Mesenchymal stem cell (in vitro differentiated cells and primary cell): Measurements from ENCODE around the gene VPREB3.
A peak's percentile ranks its signal among the peaks of the same experiment; 100 is the strongest.

ENCODE experiments used
- DNase-seq: peaks from one replicate; pipeline ENCODE4 v3.0.0-alpha.2; 2013
- H2AFZ ChIP-seq: one replicate; pipeline ENCODE4 v1.6.1; 2013; ENCODE audit warnings: low read depth, mild to moderate bottlenecking, control low read depth, inconsistent platforms, low read length, moderate library complexity
- H2AK5ac ChIP-seq: 2 replicates; pipeline ENCODE4 v1.6.1; 2013; ENCODE audit warnings: low read length, moderate library complexity, mild to moderate bottlenecking, inconsistent platforms; ENCODE audit not compliant: severe bottlenecking
- H2BK120ac ChIP-seq: one replicate; pipeline ENCODE4 v1.6.1; 2013; ENCODE audit warnings: low read depth, mild to moderate bottlenecking, inconsistent platforms, low read length, moderate library complexity
- H2BK12ac ChIP-seq, 2 experiments: one replicate each; pipeline ENCODE4 v1.6.1; 2013; ENCODE audit warnings: inconsistent platforms in 2 of 2, low read length in 2 of 2, mild to moderate bottlenecking in 2 of 2, moderate library complexity in 2 of 2, control low read depth in 1 of 2
- H2BK15ac ChIP-seq: one replicate; pipeline ENCODE4 v1.6.1; 2013; ENCODE audit warnings: mild to moderate bottlenecking, low read depth, inconsistent platforms; ENCODE audit not compliant: poor library complexity, severe bottlenecking
- H2BK5ac ChIP-seq: 2 replicates; pipeline ENCODE4 v1.6.1; 2013; ENCODE audit warnings: low read depth, mild to moderate bottlenecking, low read length, control low read depth, inconsistent platforms; ENCODE audit not compliant: poor library complexity, severe bottlenecking
- H3K14ac ChIP-seq, 2 experiments: one replicate each; pipeline ENCODE4 v1.6.1; 2013; ENCODE audit warnings: inconsistent platforms in 2 of 2, low read length in 2 of 2, control low read depth in 1 of 2, mild to moderate bottlenecking in 1 of 2, moderate library complexity in 1 of 2
- H3K18ac ChIP-seq, 2 experiments: one replicate each; pipeline ENCODE4 v1.6.1; 2013; ENCODE audit warnings: inconsistent platforms in 2 of 2, low read length in 2 of 2, control low read depth in 1 of 2, low read depth in 1 of 2, mild to moderate bottlenecking in 1 of 2
- H3K23ac ChIP-seq, 2 experiments: one replicate each; pipeline ENCODE4 v1.6.1; 2013; ENCODE audit warnings: inconsistent platforms in 2 of 2, low read length in 2 of 2, mild to moderate bottlenecking in 2 of 2, moderate library complexity in 2 of 2, control low read depth in 1 of 2
- H3K27ac ChIP-seq: 2 replicates; pipeline ENCODE4 v1.5.1; 2013; ENCODE audit warnings: mild to moderate bottlenecking, moderate library complexity, low read length, control low read depth, inconsistent platforms; ENCODE audit not compliant: poor library complexity, severe bottlenecking
- H3K27me3 ChIP-seq, 2 experiments: 2 replicates each; pipeline versions ENCODE4 v1.6.1 to v1.7.0; 2013; ENCODE audit warnings: low read length in 2 of 2, mild to moderate bottlenecking in 2 of 2, moderate library complexity in 2 of 2, control low read depth in 1 of 2, inconsistent platforms in 1 of 2; ENCODE audit not compliant: control insufficient read depth in 1 of 2, insufficient read depth in 1 of 2
- H3K36me3 ChIP-seq, 2 experiments: 2 replicates each; pipeline versions ENCODE4 v1.6.1 to v1.7.0; 2013; ENCODE audit warnings: low read length in 2 of 2, control low read depth in 1 of 2, inconsistent platforms in 1 of 2, low read depth in 1 of 2, mild to moderate bottlenecking in 1 of 2; ENCODE audit not compliant: insufficient read depth in 2 of 2, control insufficient read depth in 1 of 2
- H3K4ac ChIP-seq, 2 experiments: one replicate each; pipeline ENCODE4 v1.6.1; 2013; ENCODE audit warnings: inconsistent platforms in 2 of 2, low read length in 2 of 2, mild to moderate bottlenecking in 2 of 2, moderate library complexity in 2 of 2, control low read depth in 1 of 2, low read depth in 1 of 2
- H3K4me1 ChIP-seq: 2 replicates; pipeline ENCODE4 v1.6.1; 2013; ENCODE audit warnings: low read depth, low read length, control low read depth; ENCODE audit not compliant: control insufficient read depth, insufficient read depth
- H3K4me2 ChIP-seq: 2 replicates; pipeline ENCODE4 v1.6.1; 2013; ENCODE audit warnings: low read length, mild to moderate bottlenecking, inconsistent platforms; ENCODE audit not compliant: poor library complexity, severe bottlenecking
- H3K4me3 ChIP-seq, 2 experiments: 2 replicates each; pipeline versions ENCODE4 v1.5.1 to v1.7.0; 2013; ENCODE audit warnings: low read length in 2 of 2, mild to moderate bottlenecking in 2 of 2, control low read depth in 1 of 2, low read depth in 1 of 2; ENCODE audit not compliant: insufficient read depth in 1 of 2
- H3K79me1 ChIP-seq: replicated peaks from 2 replicates; pipeline ENCODE4 v1.6.1; 2013; ENCODE audit warnings: mild to moderate bottlenecking, control low read depth, low read length, inconsistent platforms; ENCODE audit not compliant: poor library complexity, severe bottlenecking
- H3K9ac ChIP-seq: 2 replicates; pipeline ENCODE4 v1.7.0; 2013; ENCODE audit warnings: mild to moderate bottlenecking, low read length, moderate library complexity
- H3K9me3 ChIP-seq: 2 replicates; pipeline ENCODE4 v1.7.0; 2013; ENCODE audit warnings: mild to moderate bottlenecking, low read length; ENCODE audit not compliant: control insufficient read depth
- H4K8ac ChIP-seq: one replicate; pipeline ENCODE4 v1.6.1; 2013; ENCODE audit warnings: inconsistent platforms, mild to moderate bottlenecking, low read length, moderate library complexity
- H4K91ac ChIP-seq: one replicate; pipeline ENCODE4 v1.6.1; 2013; ENCODE audit warnings: mild to moderate bottlenecking, low read length, inconsistent platforms
- WGBS: methylation state at CpG from one replicate; pipeline ENCODE4 v1.1.7; 2013; ENCODE audit warnings: mixed read lengths; 5-methylcytosine and 5-hydroxymethylcytosine counted together

Gene VPREB3

DNA sequence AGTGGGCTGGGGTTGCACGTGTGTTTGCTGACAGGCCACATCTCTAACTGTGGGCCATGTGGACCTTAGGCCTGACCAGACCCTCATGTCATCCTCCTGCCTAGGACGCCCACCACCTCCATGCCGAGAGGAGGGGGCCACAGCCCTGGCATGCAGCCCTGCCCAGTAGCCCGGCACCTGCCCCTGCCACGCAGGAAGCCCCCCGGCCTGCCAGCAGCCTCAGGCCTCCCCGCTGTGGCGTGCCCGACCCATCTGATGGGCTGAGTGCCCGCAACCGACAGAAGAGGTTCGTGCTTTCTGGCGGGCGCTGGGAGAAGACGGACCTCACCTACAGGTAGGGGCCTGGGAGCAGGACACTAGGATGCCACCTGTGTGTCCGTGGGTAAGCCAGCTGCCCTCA is 24.9 kb upstream of the VPREB3 start:
- H2BK15ac ChIP-seq, result no peak overlapping the region
- peaks cover 0 to 15% of the 10 kb centered on the region in 2 experiments for H3K36me3 ChIP-seq
- H3K9me3 ChIP-seq, result no peaks in the 10 kb centered on the region
- H3K27me3 ChIP-seq, result no peaks in the 10 kb centered on the region
- H3K27ac ChIP-seq, result no peak overlapping the region
- no peak overlapping the region for H3K4me2 ChIP-seq
- no peak overlapping the region for H2BK120ac ChIP-seq
- no peak overlapping the region for H4K8ac ChIP-seq
- no peak overlapping the region for H2AFZ ChIP-seq
- no peak overlapping the region for H2BK12ac ChIP-seq
- WGBS, result 93% methylated on average over 16 of the region's 16 CpGs
- no peak overlapping the region for H3K4me3 ChIP-seq
- H3K4ac ChIP-seq, result no peak overlapping the region
- H3K9ac ChIP-seq, result no peak overlapping the region
- no peak overlapping the region for H2BK5ac ChIP-seq
- no peak for DNase-seq
- peaks cover 40% of the 10 kb centered on the region for H3K4me1 ChIP-seq
- no peak overlapping the region for H3K23ac ChIP-seq
- H4K91ac ChIP-seq, result no peak overlapping the region
- H3K79me1 ChIP-seq, result no peaks in the 10 kb centered on the region
- no peak overlapping the region for H3K14ac ChIP-seq
- H2AK5ac ChIP-seq, result peak overlapping the region; percentile 27
- H3K18ac ChIP-seq, result no peak overlapping the region

DNA sequence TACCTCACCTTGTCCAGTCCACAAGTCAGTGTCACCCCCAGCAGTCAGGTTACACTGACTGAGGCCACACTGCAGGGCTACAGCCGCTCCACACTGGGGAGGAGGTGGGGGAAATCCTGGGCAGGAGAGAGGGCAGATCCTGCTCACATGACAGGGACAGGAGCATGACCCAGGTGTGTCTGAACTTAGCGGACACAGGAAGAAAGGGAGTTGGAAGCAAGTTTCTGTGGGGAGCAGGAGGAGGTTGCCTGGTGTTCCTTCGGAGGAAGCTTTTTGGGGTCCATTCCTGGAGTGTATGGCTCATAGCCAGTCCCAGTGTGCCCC is 24.3 kb upstream of the VPREB3 start:
- WGBS, result 75% methylated on average over 3 of the region's 3 CpGs
- H2AK5ac ChIP-seq, result peak overlapping the region; percentile 13

DNA sequence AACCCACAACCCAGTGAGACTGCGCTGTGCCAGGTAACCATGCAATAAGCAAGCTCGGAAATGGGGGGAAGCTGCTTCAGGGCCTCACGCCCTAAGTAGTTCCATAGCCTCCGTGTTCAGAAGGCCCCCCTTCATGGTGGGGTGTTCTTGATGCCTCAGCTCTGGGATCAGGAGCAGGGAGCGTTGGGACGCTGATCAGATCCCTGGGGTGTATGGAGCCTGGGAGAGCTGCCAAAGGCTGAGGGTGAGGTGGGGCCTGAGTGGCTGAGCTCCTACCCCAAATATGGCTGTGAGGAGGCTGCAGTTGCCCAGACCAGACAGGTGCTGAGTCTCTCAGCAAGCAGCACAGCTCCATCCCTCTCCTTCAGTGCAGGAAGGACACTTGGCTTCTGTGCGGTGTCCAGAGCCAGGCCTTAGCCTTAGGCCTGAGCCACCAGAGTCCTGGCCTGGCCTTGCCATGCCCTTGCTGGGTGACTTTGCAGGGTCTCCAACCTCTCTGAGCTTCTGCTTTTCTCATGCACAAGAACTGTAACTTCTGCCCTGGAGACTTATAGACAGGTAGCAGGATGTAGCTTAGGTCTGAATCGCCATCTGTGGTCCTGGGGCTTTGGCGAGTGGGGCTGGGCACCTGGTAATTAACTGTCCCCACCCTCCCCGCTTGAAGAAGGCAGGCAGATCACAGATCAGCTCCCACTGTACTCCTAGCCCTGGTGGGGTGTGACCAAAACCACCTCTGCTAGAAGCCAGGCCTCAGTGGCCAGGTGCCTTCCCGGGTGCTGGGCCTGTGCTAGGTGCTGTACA is 23.8 kb upstream of the VPREB3 start:
- no peak overlapping the region for H3K23ac ChIP-seq
- peak overlapping the region; percentile 55 for H2AK5ac ChIP-seq
- no peak overlapping the region for H3K4me3 ChIP-seq
- no peaks in the 10 kb centered on the region for H3K9me3 ChIP-seq
- peaks cover 43% of the 10 kb centered on the region for H3K4me1 ChIP-seq
- H3K36me3 ChIP-seq, result peaks cover 0 to 15% of the 10 kb centered on the region in 2 experiments
- no peak overlapping the region for H4K8ac ChIP-seq
- peak overlapping the region in 1 of 2 experiments; percentile 26 for H3K14ac ChIP-seq
- no peak overlapping the region for H2BK5ac ChIP-seq
- no peak overlapping the region for H3K9ac ChIP-seq
- no peak overlapping the region for H3K4ac ChIP-seq
- H2BK15ac ChIP-seq, result no peak overlapping the region
- WGBS, result 90% methylated on average over 11 of the region's 11 CpGs
- no peak overlapping the region for H2AFZ ChIP-seq
- H4K91ac ChIP-seq, result no peak overlapping the region
- peak overlapping the region in 1 of 2 experiments; percentile 58 for H2BK12ac ChIP-seq
- H3K79me1 ChIP-seq, result no peaks in the 10 kb centered on the region
- DNase-seq, result no peak
- peak overlapping the region in 1 of 2 experiments; percentile 59 for H3K18ac ChIP-seq
- H2BK120ac ChIP-seq, result no peak overlapping the region
- no peak overlapping the region for H3K4me2 ChIP-seq
- peaks cover 0 to 10% of the 10 kb centered on the region in 2 experiments for H3K27me3 ChIP-seq
- H3K27ac ChIP-seq, result no peak overlapping the region

More for the DNA sequence above, 24.3 kb upstream of the VPREB3 start:
- H2BK12ac ChIP-seq, result peak overlapping the region in 1 of 2 experiments; percentile 58
- H3K36me3 ChIP-seq, result peaks cover 0 to 15% of the 10 kb centered on the region in 2 experiments
- peaks cover 40% of the 10 kb centered on the region for H3K4me1 ChIP-seq
- H2BK5ac ChIP-seq, result no peak overlapping the region
- H3K23ac ChIP-seq, result no peak overlapping the region
- peak overlapping the region in 1 of 2 experiments; percentile 59 for H3K18ac ChIP-seq
- no peak overlapping the region for H2BK15ac ChIP-seq
- H2BK120ac ChIP-seq, result no peak overlapping the region
- H3K4me2 ChIP-seq, result no peak overlapping the region
- DNase-seq, result no peak
- H2AFZ ChIP-seq, result no peak overlapping the region
- no peaks in the 10 kb centered on the region for H3K79me1 ChIP-seq
- no peak overlapping the region for H3K27ac ChIP-seq
- H4K8ac ChIP-seq, result no peak overlapping the region
- H3K4ac ChIP-seq, result no peak overlapping the region
- no peak overlapping the region for H3K14ac ChIP-seq
- no peak overlapping the region for H3K4me3 ChIP-seq
- H3K9me3 ChIP-seq, result no peaks in the 10 kb centered on the region
- H3K27me3 ChIP-seq, result peaks cover 0 to 4% of the 10 kb centered on the region in 2 experiments
- no peak overlapping the region for H3K9ac ChIP-seq
- no peak overlapping the region for H4K91ac ChIP-seq

DNA sequence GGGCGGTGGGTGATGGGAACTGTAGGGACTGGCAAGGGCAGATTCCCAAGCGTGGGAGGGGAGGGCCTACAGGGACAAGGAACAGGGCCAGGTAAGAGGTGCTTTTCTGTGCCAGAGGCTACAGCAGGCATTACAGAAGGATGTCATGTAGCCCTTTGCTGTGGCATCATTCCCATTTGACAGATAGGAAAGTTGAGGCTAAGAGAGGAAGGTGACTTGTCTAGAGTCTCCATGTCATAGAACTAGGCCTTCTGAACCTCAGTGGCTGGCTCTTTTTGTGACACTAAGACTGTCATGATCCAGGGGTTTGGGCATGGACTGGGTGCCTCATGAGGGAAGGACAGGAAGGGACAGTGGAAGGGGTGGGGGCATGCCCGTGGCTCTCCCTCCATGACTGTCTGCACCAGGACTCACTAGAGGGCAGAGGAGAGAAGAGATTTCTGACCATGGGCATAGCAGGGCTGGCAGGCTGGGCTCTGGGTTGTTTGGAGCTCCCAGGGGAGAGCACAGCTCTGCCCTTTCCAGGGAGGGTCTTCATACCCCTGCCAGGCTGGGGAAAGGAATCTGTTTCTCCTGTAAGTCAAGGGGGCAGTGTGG is 21.7 kb upstream of the VPREB3 start:
- peak overlapping the region; percentile 66 for H4K91ac ChIP-seq
- H4K8ac ChIP-seq, result no peak overlapping the region
- H3K27ac ChIP-seq, result no peak overlapping the region
- WGBS, result 84% methylated on average over 3 of the region's 3 CpGs
- peaks cover 35% of the 10 kb centered on the region for H3K4me1 ChIP-seq
- no peak overlapping the region for H2BK120ac ChIP-seq
- H3K4me2 ChIP-seq, result no peak overlapping the region
- H3K27me3 ChIP-seq, result peaks cover 0 to 10% of the 10 kb centered on the region in 2 experiments
- H3K36me3 ChIP-seq, result peaks cover 0 to 15% of the 10 kb centered on the region in 2 experiments
- no peak overlapping the region for H3K18ac ChIP-seq
- no peak overlapping the region for H3K4me3 ChIP-seq
- no peaks in the 10 kb centered on the region for H3K9me3 ChIP-seq
- DNase-seq, result no peak
- H2BK15ac ChIP-seq, result no peak overlapping the region
- H2BK5ac ChIP-seq, result no peak overlapping the region
- no peak overlapping the region for H3K14ac ChIP-seq
- no peak overlapping the region for H3K9ac ChIP-seq
- H2AK5ac ChIP-seq, result peak overlapping the region; percentile 63
- peak overlapping the region in 1 of 2 experiments; percentile 54 for H2BK12ac ChIP-seq
- H2AFZ ChIP-seq, result no peak overlapping the region
- H3K23ac ChIP-seq, result no peak overlapping the region
- H3K4ac ChIP-seq, result peak overlapping the region in 1 of 2 experiments; percentile 30
- H3K79me1 ChIP-seq, result no peaks in the 10 kb centered on the region
